SK-N-MC (cell line): ENCODE results near the gene PRSS56.

Experiments
- DNase-seq: peaks from one replicate; pipeline ENCODE4 v3.0.0-alpha.2; 2011; ENCODE audit warnings: low read depth, low spot score
- H3K27ac ChIP-seq: fragments of 200-600 bp; sonication (generic); 2 replicates; pipeline ENCODE4 v1.5.1; 2016; ENCODE audit warnings: mixed run types
- H3K36me3 ChIP-seq: fragments of 200-600 bp; sonication (generic); 2 replicates; pipeline ENCODE4 v1.6.1; 2017; ENCODE audit warnings: antibody characterized with exemption, low read length, mixed read lengths; ENCODE audit not compliant: insufficient read depth
- H3K4me3 ChIP-seq: fragments of 200-600 bp; sonication (generic); 2 replicates; pipeline ENCODE4 v1.5.1; 2016
- H3K9ac ChIP-seq: fragments of 200-600 bp; sonication (generic); 2 replicates; pipeline ENCODE4 v1.8.0; 2017; ENCODE audit warnings: mixed run types, mixed read lengths; ENCODE audit not compliant: insufficient read length
- H3K9me3 ChIP-seq: fragments of 200-600 bp; sonication (generic); 2 replicates; pipeline ENCODE4 v1.6.1; 2017; ENCODE audit warnings: low read depth, mild to moderate bottlenecking, antibody characterized with exemption, low read length, moderate library complexity, mixed read lengths
- EZH2 ChIP-seq: fragments of 200-600 bp; sonication (generic); IDR thresholded peaks from one replicate; pipeline ENCODE4 v1.6.1; 2017; ENCODE audit warnings: antibody characterized with exemption
- FOXP2 ChIP-seq: optimal IDR thresholded peaks from 2 replicates; pipeline ENCODE3; 2011; ENCODE audit warnings: mild to moderate bottlenecking, moderate library complexity; ENCODE audit not compliant: insufficient read depth; ENCODE audit errors: extremely low read length, control extremely low read depth
- POLR2AphosphoS5 ChIP-seq: IDR thresholded peaks from 2 replicates; pipeline ENCODE4 v1.6.1; 2012; ENCODE audit warnings: mild to moderate bottlenecking, low read depth, low read length, borderline replicate concordance

Gene PRSS56

DNA sequence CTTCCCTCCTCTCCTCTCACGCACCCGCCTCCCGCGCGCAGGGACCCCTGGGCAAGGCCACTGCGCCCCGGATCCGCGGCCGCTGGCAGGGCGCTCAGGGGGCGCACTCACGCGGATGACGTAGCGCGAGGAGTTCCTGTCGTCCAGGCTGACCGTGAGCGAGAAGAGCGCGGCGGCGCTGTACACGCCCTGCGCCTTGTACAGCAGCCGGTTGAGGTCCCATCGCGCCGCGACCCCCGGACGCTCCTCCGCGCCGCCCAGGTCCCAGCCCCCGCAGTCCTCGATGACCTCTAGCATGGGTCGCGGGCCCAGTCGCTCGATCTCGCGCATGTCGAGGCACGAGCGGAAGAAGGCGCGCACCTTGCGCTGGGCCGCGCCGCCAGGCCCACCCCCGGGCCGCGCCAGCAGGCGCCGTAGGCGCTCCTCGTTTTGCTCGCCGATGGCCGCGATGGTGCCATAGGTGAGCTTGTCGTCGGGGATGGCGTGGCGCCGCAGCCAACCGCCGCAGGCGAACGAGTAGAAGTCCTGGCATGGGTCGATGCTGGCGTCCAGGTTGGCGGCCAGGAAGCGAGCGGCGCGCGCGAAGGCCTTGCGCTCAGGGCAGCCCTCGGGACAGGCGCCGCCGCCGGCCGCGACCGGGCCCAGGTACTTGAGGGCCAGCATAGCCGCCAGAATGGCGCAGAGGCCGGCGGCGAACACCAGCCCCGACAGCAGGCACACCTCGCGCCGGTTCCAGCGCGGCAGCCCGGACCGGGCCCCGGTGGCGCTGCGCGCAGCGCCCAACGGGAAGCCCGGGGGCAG, 34.2 kb upstream of the PRSS56 start:
- DNase-seq, result no peak
- no peak overlapping the region for H3K4me3 ChIP-seq
- H3K9ac ChIP-seq, result no peak overlapping the region

DNA sequence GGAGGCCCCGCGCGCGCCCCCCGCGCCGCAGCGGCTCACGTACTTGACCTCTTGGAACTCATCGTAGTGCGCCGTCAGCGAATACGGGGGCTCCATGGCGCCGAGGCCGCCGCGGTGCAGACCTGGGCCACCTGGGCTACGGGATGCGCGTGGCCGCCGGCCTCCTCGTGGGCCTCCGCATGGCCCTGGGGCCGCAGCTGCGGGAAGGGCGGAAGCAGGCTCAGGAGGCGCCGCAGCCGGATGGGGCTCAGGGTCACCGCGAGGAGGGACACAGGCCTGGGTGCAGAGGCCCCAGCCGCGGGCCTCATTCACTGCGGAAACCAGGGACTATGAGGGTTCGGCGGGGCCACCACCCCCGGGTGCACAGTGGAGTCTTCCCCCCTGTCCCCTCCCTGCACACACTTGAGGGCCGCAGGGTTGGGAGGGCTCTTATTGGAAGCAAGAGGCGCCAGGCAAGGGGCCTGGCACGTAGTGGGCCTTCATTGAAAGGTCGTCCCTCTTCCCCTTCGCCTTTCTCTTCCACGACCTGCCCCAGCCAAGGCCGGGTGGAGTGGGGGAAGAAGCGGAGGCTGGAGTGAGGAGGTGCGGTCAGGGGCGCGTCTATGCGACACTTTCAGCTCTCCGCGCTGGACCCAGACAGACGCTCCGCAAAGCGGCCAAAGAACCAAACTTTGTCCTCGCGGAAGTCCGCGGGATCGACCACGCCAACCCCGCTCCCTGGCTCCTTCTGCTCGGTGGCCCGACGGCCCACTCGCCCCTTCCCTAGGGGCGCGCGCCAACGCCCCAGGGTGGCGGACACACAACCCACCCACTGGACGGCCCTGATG, 33.4 kb upstream of the PRSS56 start:
- peak overlapping the region; percentile 43 for H3K4me3 ChIP-seq
- TF ChIP-seq EZH2 (peak; percentile 71), POLR2AphosphoS5 (no peak), FOXP2 (no peak)
- no peak for DNase-seq

More for the DNA sequence above, 34.2 kb upstream of the PRSS56 start:
- TF ChIP-seq POLR2AphosphoS5 (no peak), FOXP2 (no peak), EZH2 (peak; percentile 78)
- Histone ChIP-seq H3K36me3 (no peaks in the 10 kb centered on the region), H3K9me3 (no peaks in the 10 kb centered on the region), H3K27ac (no peak overlapping the region)

DNA sequence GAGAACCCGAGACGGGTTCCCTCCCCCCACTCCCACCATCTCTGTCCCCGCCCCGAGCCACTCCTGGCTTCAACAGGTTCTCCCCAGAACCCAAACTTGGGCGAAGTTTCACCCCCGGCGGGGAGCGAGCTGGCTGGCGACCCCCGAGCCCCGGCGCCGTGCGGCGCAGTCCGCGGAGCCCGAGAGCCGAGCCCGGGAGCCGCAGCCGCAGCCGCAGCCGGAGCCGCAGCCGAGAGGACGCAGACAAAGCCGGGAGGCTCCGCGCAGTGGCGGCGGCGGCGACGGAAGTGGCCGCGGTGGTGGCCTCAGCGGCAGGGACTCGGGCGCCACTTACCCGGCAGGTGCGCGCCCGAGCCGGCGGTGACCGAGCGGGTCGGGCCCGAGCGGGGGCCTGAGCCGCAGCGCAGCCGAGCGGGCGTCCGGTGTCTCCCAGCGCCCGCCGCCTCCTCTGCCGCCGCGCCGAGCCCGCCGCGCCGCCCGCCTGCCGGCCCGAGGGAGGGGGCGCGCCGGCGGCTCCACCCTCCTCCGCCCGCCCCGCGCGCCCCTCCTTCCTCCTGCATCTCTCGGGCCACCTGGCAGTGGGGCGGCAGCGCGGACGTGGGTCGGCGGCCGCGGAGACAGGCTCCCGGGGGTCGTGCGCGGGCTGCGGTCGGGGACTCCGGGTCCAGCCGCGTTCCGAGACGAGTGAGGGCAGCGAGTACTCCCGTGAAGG, 32.6 kb upstream of the PRSS56 start, which contains the start of gene ECEL1:
Gene ECEL1 (minus strand): TSS at position 450 of the 712 bp plus-strand sequence. CDS start 1,181 bp downstream, outside the sequence.
- peak within 1 kb of the TSS; percentile 43 for H3K4me3 ChIP-seq

More for the DNA sequence above, 33.4 kb upstream of the PRSS56 start:
- H3K9me3 ChIP-seq, result no peaks in the 10 kb centered on the region
- H3K36me3 ChIP-seq, result no peaks in the 10 kb centered on the region
- H3K27ac ChIP-seq, result no peak overlapping the region
- no peak overlapping the region for H3K9ac ChIP-seq

DNA sequence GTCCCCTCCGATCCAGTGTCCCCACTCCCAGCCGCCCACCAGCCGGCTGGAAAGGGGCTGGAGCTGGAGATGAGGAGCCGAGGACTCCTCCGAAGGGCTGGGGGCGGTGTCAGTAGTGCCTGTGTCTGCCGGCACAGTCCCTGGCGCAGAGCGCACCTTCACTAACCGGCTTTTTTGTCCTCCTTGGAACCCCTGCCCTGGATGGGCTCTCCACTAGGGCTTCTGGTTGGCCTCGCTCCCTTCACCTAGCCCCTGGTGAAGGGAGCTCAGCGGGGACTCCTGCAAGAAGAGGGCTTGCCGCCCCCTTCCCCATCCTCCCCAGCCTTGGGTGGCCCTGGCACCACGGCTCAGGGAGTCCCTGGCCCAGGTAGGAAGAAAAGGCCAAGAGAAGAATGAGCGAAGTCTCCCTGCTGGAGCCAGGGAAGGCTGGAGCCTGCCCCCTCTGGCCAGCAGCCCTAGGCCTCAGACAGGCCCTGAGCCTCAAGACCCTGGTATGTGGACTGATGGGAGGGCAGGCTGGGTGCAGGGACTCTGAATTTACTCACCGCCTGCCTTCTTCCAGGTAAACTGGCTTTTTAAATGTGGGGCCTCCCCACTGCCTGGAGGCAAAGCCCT, 32.0 kb upstream of the PRSS56 start:
- DNase-seq, result no peak
- no peaks in the 10 kb centered on the region for H3K9me3 ChIP-seq
- no peaks in the 10 kb centered on the region for H3K36me3 ChIP-seq
- no peak overlapping the region for H3K9ac ChIP-seq
- no peak overlapping the region for H3K4me3 ChIP-seq
- H3K27ac ChIP-seq, result no peak overlapping the region
- TF ChIP-seq POLR2AphosphoS5, result no peak
- no peak for TF ChIP-seq EZH2
- no peak for TF ChIP-seq FOXP2

More for the DNA sequence above, 32.6 kb upstream of the PRSS56 start, which contains the start of gene ECEL1:
- TF ChIP-seq EZH2, result peak; percentile 51
- no peak for TF ChIP-seq FOXP2
- no peak for TF ChIP-seq POLR2AphosphoS5
- no peaks in the 10 kb centered on the region for H3K36me3 ChIP-seq
- H3K27ac ChIP-seq, result no peak within 1 kb of the TSS
- DNase-seq, result no peak
- no peak within 1 kb of the TSS for H3K9ac ChIP-seq
- H3K9me3 ChIP-seq, result no peaks in the 10 kb centered on the region

DNA sequence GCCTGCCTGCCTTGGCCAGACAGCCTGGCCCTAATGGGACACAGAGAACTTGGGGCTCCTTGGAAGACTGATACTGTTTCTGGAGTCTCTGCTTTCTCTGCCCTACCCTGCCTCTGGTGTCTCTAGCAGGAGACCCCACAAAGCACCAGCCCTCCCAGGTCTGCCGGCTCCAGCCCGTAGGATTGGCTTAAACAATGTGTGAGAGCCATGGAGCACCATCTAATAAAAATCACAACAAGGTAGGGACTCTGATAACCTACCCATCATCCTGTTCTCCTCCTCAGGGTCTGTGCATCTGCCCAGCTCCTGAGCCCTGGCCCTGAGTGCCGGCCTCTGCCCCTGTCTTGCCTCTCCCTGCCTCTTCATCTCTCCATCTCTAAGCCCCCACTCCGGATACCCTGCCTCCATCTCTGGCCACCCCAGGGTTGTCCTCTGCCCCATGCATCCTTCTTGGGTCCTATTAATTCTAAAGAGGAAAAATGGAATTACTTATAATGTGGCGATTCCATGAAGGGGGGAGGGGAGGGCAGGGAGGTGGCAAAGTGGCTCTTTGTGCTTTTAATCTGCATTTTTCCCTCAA, 31.4 kb upstream of the PRSS56 start:
- H3K9me3 ChIP-seq, result no peaks in the 10 kb centered on the region
- H3K27ac ChIP-seq, result no peak overlapping the region
- TF ChIP-seq EZH2 (no peak), POLR2AphosphoS5 (no peak), FOXP2 (no peak)
- no peak overlapping the region for H3K4me3 ChIP-seq
- H3K9ac ChIP-seq, result no peak overlapping the region
- H3K36me3 ChIP-seq, result no peaks in the 10 kb centered on the region
- DNase-seq, result no peak

DNA sequence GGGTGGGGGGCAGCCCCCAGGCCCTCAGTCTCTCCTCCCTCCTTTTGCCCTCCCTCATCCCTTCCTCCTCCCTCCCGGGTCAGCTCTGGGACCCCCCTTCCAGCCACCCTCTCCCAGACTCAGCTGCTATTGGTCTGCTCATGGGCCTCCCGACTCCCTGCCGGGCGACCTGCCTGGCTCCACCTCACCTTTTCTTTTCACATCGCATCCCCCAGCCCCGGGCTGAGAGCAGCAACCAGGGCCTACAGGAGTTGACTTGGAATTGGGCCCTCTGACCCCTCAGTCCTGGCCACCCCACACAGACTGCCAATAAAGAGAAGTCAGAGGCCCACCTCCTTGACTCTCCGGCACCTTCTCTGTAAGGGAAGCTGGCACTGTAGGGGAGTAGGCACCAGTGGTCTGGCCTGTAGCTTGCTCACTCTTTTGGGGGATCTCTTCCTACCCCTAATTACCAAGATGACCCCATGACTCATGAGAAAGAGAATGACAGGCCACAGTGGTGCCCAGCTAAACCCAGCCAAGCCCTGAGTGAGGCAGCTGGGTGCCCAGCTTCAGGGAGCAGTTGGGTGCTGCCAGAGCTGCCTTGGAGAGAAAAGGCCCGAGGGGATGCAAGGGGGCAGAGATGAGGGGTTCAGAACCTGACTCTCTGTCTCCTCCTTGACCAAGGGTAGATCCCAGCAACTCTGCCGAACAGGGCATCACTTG, 30.5 kb upstream of the PRSS56 start:
- Histone ChIP-seq H3K9ac (no peak overlapping the region), H3K4me3 (no peak overlapping the region), H3K27ac (no peak overlapping the region), H3K9me3 (no peaks in the 10 kb centered on the region), H3K36me3 (no peaks in the 10 kb centered on the region)
- no peak for TF ChIP-seq FOXP2
- no peak for TF ChIP-seq EZH2
- TF ChIP-seq POLR2AphosphoS5, result no peak
- DNase-seq, result no peak
